ENCODE results near the gene MVB12B.
A peak's percentile ranks its signal among the peaks of the same experiment; 100 is the strongest.

MVB12B gene

DNA sequence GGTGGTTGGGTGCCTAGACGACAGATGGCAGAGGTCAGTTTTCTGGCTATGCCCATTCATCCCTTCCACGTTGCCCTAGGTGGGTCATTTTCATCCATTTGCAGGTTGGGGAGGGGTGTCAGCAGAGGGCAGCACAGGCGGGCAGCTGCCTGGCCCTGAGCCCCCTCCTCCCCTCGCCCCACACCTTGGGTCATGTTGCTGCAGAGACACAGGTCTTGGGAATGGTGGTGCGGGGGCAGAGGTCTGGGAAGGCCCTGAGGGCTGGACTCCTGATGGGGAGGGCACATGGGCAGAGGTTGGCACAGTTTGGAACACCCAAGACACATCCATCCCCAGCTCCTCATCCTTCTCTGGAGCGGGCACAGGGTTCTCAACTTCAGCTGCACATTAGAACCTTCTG, 183.9 kb downstream of the MVB12B start:
- DNase-seq, result no peak

DNA sequence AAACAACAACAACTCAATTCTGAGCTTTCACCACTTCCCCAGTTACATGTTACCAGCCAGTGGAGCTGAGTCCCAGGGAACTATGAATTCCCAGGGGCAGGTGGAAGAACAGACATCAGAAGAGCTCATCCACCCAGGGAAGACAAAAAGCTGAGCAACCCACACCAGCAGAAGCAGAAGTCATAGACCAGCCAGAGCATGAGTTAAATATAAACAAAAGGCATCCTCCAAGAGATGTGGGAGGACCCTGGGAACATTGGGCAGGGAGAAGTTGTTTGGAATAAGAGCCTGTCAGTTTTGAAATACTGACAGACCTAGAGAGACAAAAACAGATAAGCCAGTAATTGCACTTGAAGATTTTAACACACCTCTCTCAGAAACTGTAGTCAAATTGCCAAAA, 184.8 kb downstream of the MVB12B start:
- DNase-seq, result no peak

DNA sequence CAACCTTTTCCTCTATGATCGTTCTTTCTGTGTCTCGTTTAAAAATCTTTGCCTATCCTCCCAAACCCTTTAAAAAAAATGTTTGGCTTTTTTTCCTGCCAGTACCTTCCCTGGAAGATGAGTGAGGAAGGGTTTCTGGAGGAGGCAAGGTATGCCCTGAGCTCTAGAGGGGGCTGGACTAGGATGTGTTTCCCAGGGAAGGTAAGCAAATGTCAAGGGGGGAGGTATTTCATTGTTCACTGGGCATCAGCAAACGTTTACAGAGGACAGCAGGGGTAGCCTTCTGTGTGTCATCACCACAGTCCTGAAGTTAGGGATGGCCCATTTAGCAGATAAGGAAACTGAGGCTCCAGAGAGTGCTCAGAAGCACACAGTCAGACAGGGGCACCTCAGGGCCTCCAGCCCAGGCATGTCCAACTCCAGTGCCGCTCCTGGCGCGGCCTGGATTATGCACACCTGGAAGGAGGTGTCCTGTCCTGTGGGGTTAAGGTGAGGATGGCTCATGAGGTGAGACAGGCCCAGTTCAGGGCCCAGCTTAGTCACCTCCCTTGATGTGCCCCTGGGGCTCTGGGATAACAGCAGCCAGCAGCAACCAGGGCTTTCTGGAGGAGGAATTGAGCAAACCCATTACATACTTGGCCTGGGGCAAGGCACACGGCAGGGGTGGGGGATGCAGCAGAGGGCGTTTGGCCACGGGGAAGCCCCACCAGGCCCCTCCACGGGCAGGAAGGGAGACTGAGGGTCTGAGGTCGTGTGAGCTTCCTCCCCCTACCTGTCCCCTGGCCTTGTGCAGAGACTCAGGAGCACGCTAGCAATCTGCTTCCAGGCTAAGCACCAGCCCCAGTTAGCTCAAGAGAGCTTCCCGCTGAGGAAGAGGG, 186.8 kb downstream of the MVB12B start:
- no peak for DNase-seq

DNA sequence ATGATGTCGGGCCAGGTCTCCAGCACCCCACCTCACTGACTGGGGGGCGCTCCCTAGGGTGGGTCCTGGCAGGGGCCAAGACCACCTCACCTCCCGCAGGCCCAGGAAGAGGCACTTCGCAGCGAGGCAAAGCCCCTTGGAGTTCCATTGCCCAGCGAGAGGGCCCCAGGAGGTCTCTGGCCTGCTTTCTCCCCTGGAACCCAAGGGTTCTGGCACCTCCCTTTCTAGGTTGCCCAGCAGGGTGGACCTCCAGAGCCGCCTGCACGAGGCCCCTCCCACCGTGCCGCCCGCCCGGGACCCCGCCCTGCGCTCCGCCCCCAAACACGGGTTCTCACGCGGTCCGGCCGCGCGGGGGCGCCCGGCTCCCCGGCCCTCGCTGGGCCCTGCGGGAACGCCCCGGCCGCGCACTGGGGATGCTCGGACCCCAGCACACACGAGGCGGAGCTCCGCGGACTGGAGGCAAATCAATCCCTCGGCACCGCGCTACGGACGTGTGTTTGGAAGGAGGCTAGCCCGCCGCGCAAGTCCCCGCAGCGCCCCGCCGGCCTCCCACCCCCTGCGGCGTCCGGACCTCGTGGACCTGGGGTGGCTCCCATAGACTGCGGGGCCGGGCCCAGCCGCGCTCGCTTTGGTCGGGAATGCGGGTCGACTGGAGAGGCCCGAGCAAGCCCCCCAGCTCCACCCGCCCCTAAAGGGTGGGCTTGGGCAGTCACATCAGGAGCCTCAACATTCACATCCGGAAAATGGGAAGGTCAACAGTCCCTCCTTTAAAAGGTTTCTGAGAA, 187.6 kb downstream of the MVB12B start:
- peak; percentile 14 for DNase-seq

DNA sequence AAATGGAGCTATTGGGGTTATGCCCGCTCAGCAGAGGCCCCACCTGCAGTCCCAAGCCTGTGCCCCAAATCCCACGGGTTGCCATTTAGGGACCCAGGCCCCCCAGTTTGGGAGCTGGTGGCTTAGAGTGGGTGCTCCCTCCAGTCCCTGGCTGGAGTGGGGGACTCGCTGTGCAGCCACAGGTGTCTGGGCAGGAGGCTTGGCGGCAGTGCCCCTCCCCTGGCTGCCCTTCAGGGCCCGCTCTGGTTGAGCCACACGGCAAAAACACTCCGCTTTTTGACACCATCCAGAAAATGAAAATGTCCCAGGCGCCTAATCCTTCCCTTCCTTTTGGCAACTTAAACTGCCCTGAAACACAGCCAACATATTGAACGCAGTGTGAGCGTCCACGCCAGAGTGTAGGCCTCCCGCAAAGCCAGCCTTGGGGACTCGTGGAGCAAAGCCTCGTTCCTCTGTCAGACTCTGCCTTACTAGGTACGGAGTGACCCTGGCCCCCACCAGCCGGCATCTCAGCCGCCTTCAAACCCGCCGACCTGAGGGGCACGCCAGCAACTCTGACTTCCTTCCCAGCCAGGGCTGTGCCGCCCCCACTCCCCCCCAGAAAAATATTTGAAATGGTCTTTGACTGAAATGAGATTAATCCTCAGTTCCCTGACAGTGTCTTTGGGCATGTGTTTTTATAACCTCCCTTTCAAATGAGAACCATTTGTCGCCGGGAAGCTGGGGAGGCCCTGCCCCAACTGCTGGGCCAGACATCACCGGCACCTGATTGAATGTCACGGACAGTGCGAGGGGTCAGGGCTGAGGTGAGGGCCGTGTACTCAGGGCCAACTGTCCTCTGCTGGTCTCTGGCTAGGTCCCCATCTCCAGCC, 188.6 kb downstream of the MVB12B start:
- no peak for DNase-seq

DNA sequence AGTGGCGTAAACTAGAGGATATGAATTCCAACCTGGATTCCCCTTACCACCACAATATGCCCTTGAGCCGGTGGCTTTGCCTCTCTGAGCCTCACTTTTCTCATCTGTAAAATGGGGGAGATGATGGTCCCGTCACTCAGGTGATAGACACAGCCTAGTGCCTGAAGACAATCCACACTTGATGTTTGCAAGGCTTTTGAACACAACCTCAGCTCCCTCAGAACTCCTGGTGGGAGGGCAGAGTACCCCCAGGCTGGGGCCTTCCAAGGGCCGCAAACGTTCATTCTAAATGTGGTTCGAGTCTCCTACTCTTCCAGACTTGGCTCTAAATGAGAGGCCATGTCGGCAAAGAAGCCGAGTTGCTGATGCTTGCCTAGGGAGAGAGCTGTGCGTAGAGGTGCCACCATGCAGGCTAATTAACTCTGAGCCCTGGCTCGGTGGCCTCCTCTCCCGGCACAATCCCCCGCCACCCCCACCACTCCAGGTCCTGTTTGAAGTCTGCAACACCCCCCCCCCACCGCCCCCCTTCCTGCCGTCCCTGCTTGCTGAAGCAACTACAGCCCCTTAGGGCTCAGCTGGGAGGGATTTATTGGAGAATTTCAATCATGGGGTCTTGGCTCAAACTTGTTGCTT, 189.4 kb downstream of the MVB12B start:
- DNase-seq, result no peak

DNA sequence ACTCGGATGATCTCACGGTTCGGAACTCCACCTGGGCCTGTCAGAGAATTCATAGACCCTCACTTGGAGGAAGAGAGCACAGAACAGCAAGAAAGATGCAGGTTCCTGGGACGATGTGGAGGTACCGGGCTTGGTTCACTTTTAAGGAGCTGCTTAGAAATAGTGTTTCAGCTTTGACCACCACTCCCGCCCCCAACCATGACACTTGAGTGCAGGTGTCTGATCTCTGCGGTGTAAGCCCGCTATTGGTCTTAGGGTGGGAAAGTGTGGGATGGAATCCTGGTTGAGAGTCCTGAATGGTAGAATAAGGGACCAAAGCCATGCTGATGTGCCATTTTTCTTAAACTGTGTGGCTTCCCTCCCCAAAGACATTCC, 189.9 kb downstream of the MVB12B start:
- DNase-seq, result no peak

DNA sequence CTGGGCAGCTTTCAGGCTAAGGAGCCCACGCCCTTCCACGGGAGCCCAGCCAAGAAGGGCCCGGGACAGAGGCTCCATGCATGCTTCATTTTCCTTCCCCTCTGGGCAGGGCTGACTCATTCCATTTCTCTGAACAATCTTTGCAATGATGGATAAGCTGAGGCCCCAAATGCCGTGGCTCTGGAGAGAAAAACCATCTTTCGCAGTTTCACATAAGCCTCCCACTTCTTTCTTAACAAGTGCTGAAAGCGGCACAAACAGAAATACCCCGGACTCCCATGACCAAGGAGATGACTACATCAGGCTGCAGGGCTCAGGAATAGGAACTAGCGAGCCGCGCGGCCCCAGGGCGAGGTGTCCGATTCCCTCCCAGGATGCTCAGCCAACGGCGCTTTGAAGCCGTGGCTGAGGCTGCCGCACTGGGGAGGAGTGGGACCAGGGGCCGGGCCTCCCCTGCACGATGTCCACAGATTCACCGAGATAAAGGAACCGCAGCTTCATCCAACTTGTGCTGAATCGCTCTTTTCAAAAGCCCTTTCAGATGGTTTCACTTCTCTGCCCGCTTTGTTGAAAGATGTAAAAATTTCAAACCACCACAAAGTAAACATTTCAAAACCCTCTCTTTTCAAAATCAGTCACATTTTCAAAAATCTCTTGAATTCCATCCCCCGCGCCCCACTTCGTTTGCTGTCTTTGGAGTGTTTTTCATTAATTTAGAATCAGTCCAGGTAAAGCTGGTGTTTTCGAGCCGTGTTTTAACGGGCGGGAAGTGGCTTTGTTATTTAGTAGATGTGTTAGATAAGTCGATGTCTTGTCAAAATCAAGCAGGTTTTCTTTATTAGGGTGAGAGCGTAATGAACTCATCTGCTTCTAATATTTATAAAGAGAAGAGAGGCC, 190.6 kb downstream of the MVB12B start:
- peak; percentile 24 for DNase-seq

DNA sequence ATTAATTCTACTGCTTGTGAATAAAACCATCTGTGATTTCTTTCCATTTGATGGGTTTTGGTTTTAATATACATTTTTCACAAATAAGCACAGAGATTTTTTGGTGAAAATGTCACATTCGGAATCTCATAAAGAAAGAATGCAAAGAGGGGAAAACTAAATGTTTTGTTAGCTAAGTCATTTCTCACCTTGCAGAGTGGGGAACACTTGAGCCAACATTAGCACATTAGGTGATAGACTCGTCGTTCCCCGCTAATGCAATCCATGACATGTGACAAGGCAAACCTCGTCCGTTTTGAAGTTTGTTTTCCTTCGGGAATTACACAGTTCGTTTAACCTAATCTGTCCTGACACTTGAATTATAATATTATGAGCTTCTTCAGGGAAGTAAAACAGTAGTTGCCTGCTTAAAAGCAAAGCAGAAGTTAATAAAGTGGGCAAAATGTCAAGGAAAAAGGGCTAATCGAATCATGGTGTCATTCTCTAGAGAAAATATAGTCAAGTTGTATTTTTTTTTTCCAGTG, 191.3 kb downstream of the MVB12B start:
- DNase-seq, result peak; percentile 31

DNA sequence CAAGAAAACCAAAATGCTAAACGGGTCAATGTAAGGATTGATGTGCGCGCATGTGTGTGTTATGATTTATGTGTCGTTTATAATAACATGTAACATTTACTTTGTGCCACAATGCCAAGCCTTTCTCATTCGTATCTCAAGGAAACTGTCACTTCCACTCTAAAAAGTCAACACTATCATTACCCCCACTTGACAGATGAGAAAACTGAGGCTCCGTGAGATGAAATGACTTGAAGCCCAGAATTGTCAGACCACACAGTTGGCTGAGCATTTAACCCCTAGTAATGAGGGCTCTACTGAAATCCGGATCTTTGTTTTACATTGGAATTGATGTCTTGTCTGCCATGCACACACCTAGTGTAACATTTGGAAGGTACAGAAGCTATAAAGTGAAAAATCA, 192.1 kb downstream of the MVB12B start:
- DNase-seq, result no peak

DNA sequence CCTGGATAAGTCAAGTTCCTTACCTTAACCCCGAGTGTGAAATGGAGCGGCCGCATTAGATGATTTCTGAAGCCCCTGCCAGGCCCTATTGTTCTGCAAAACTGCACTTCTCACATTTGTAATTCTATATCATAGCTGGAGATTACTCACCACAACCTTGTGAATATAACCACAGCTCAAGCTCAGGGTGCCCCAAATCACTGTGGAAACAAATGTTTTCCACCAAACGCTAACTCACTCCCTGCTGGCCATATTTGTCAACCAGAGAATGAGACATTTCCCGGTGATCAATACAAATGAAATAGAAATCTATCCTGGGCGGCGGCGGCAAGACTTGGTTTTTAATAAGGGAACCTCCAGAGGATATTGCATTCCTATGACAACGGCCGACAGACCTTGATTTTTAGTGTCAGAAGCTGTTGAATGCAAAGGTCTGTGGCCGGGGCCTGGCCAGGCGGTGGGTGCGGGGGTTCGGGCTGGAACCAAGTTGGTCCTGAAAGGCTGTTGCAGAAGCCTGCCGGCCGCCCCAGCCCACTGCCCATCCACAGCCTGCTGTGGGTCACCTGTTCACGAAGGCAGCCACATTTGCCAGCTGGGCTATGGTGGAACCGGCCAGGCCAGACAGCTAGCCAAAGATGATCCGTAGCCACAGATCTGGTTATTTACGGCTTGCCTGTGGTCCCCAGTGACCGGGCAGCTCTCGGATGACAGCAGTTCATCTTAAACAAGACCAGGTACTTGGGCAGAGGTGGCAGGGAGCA, 193.2 kb downstream of the MVB12B start:
- no peak for DNase-seq

DNA sequence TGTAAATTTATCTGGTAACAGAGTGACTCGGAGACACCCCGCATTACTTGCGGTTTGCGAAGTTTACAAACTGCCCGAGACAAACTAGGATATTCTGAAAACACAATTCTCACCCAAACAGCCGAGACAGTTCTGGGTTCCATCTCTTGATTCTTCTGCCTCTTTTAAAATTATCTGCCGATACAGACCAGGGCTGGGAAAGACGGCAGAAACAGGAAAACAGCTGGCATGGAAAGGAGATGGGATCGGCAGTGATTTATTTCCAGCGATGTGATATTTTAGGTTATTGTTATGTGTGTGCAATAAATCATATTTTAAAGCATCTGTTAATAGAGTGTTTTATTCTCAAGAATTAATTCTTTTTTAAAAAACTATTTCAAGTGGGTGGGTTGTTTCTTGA, 193.8 kb downstream of the MVB12B start:
- no peak for DNase-seq

DNA sequence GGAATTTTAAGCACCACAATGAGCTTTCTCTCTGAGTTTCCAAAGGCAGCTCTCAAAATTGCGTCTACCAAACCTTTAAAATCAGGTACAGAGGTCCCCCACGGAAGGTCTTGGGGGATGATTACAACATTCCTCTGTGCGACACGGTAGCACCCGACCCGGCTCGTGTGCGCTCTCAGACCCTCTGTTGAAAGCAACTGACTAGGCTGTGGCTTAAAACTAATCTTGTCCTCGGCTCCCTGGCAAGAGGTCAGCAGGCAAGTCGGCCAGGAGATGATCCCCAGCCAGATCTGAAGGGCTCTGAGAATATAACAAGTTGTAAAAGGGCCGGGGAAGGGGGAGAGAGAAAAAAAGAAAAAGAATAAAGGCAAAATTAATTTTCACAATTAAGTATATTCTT, 194.5 kb downstream of the MVB12B start:
- no peak for DNase-seq

DNA sequence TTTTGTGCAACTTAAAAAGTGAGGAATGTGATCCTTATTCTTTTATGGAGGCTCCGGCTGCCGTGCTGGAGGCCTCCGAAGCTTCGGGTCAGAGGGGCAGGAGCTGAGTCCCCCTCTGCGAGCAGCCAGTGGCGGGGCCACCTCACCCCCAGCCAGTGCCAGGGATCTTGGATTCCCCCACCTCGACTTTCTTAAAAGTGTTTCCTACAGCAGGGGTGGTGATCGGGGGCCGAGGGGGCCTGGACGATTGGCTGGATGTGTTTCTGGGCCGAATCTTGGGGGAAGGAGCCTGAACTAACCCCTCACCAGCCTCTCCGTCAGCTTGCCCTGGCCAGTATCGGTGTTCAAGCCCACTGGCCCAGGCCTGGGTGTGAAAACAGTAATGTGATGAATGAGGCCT, 194.9 kb downstream of the MVB12B start:
- no peak for DNase-seq

DNA sequence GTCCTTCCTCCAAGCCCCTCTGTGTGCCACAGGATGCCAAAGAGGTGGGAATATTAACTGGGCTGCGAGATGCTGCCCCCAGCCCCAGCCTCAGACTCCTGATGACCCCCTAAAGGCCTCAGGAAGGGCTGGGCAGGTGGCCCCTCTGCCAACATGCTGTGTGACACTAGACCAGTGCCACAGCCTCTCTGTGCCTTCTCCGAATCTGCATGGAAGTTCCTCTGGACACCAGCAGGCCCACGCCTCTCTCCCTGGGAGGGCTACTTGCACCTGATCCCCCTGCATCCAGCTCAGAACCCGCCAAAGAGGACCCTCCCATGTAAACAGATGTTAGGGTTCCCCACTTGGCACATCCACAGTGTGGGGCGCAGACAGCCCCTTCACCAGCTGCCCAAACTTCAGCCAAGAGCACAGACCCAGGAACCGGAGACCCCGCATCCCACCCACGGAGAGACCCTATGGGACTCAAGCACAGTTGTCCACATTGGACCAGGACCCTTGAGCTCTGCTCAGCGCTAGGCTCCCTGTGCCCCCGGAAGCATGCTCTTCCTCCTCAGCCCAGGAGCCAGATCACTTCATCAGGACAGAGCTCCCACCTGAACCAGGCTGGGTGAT, 195.5 kb downstream of the MVB12B start:
- no peak for DNase-seq

DNA sequence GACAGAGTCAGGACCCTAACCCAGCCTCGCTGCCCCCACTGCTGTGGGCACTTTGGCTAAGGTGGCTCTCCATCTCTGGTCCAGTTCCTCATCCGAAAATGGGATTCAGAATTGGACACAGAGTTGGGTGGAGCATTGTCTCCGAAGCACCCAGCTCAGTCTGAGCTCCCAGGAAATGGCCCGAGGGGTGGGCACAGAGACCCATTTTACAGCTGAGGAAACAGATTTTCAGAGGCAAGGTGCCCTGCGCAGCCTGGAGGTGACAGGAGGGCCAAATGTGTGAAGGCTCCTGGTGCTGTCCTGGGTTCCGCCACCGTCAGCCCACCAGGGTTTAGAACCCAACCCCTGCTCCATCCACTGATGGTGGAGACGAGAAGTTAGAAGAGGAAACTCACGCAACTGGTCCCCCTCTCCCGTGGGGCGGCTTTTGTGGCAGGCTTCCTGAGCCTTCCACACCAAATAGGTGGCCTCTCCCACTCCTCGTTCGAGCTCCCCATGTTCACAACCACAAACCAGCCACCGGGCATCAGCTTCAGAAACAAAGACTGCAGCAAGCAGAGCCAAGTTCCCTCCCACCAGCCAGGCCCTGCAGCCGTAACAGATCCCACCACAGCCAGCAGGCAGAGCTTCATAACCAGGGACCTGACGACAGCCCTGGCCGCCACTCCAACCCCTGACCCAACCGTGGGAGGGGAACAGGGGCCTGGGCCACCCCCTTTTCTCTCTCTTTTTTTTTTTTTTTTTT, 196.2 kb downstream of the MVB12B start:
- DNase-seq, result no peak

DNA sequence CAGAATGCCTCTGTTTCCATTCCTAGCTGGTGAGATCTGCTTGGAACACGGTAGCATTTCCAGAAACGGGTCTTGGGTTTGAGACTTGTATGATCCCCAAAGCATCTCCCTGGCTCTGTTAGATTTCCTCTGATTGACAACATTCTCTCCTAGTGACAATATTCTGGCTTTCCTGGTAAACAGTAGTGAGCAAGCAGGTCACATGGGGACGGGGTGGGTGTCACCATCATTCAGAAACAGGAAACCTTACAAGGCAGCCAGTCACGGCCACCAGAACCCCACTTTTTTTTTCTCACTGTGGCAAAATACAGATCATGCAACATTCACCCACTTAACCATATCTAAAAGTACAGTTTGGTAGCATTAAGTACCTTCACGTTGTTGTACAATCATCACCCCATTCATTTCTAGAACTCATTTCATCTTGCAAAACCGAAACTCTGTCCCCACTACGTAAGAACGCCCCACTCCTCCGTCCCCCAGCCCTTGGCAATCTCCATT, 197.0 kb downstream of the MVB12B start:
- DNase-seq, result no peak

DNA sequence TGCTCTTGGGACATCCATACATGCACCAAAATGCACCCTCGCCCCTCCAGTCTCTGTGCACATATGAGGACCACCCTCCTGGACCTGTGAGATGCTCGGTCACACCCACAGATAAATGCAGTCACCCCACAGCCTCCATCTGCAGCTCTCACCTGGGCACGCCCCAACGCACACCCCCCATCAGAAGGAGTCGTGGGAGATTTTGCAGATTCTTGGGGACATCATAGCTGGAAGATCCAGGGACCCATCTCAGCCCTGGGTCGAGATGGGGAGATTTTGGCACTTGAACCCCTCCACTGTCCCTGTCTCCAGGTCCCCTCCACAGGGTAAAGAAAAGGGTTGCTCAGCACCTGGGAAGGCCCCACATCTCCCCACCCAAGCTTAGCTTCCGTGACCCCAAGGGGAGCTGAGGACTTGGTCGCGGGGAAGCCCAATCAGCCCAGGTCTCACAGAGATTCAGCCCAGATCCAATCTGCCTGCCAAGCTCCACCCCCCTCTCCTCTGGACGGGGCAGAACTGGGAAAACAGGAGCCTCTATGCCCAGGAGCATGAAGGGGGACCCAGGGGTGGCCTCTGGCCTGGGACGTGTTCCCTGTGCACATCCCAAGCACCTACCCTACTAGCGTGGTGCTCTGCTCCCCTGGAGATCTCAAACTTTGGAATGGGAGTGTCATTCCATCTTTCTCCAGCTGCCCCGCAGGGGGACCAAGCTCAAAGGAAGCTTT, 197.9 kb downstream of the MVB12B start:
- no peak for DNase-seq

Measured in NCI-H2171 treated with DMSO at 0.1 percent for 48 hours (cell line).